ENCODE measurements around the gene SIRT7.

SIRT7 gene

GRCh38 chr17:81885454-81885853 lies 32.5 kb downstream of the SIRT7 start:
- FAIRE-seq: no peak

- FAIRE-seq: no peak
Measured at GRCh38 chr17:81884968-81885367, 33.0 kb downstream of the SIRT7 start.

- no peak for FAIRE-seq
Measured at GRCh38 chr17:81884520-81884919, 33.5 kb downstream of the SIRT7 start.

GRCh38 chr17:81879121-81879520 lies 38.9 kb downstream of the SIRT7 start:
- no peak for FAIRE-seq

- no peak for FAIRE-seq
Measured at GRCh38 chr17:81878294-81878693, 39.7 kb downstream of the SIRT7 start.

GRCh38 chr17:81877569-81877968 lies 40.4 kb downstream of the SIRT7 start:
- FAIRE-seq: no peak

GRCh38 chr17:81871387-81872230 lies 46.4 kb downstream of the SIRT7 start:
- FAIRE-seq: no peak

GRCh38 chr17:81870981-81871386 lies 47.0 kb downstream of the SIRT7 start, which contains the start of gene ARHGDIA:
Gene ARHGDIA (minus strand): TSS chr17:81871337. CDS start chr17:81869930, 1,407 bp downstream.
- FAIRE-seq: no peak

- FAIRE-seq: no peak
Measured at GRCh38 chr17:81870131-81870980, 47.6 kb downstream of the SIRT7 start.

GRCh38 chr17:81869221-81870130 lies 48.5 kb downstream of the SIRT7 start:
- no peak for FAIRE-seq

GRCh38 chr17:81868674-81869220 lies 49.2 kb downstream of the SIRT7 start:
- FAIRE-seq: no peak

- FAIRE-seq: no peak
Measured at GRCh38 chr17:81867991-81868673, 49.8 kb downstream of the SIRT7 start.

GRCh38 chr17:81867170-81867990 lies 50.6 kb downstream of the SIRT7 start:
- FAIRE-seq: no peak

GRCh38 chr17:81866440-81867169 lies 51.4 kb downstream of the SIRT7 start:
- FAIRE-seq: no peak

- no peak for FAIRE-seq
Measured at GRCh38 chr17:81865733-81866439, 52.1 kb downstream of the SIRT7 start.

- no peak for FAIRE-seq
Measured at GRCh38 chr17:81865358-81865732, 52.6 kb downstream of the SIRT7 start.

- no peak for FAIRE-seq
Measured at GRCh38 chr17:81863833-81864768, 53.9 kb downstream of the SIRT7 start.

GRCh38 chr17:81863123-81863675 lies 54.8 kb downstream of the SIRT7 start:
- no peak for FAIRE-seq
